GM19238 (cell line): Measurements from ENCODE around the gene TRMT112.

ENCODE experiments used
- DNase-seq: peaks from one replicate; pipeline ENCODE4 v3.0.0; 2011; ENCODE audit warnings: low spot score; ENCODE audit not compliant: insufficient read length

TRMT112 gene

GRCh38 chr11:64275841-64276240 is 41.5 kb downstream of the TRMT112 start:
- DNase-seq: no peak

- no peak for DNase-seq
Observed at GRCh38 chr11:64275031-64275800, 42.1 kb downstream of the TRMT112 start.

- DNase-seq: peak; percentile 87
Observed at GRCh38 chr11:64269540-64270220, 47.7 kb downstream of the TRMT112 start.

- no peak for DNase-seq
Observed at GRCh38 chr11:64268893-64269539, 48.3 kb downstream of the TRMT112 start.

- no peak for DNase-seq
Observed at GRCh38 chr11:64268025-64268892, 49.1 kb downstream of the TRMT112 start.

- DNase-seq: no peak
Observed at GRCh38 chr11:64267207-64267945, 50.0 kb downstream of the TRMT112 start.
